GM21360 (cell line): Measurements from ENCODE around the gene STX11.

Source experiments
- ATAC-seq: cut with Tn5 transposase; IDR thresholded peaks from one replicate; pipeline ENCODE4 v1.9.1; 2021; ENCODE audit warnings: mild to moderate bottlenecking, moderate library complexity; ENCODE audit not compliant: unreplicated experiment

Gene STX11

DNA sequence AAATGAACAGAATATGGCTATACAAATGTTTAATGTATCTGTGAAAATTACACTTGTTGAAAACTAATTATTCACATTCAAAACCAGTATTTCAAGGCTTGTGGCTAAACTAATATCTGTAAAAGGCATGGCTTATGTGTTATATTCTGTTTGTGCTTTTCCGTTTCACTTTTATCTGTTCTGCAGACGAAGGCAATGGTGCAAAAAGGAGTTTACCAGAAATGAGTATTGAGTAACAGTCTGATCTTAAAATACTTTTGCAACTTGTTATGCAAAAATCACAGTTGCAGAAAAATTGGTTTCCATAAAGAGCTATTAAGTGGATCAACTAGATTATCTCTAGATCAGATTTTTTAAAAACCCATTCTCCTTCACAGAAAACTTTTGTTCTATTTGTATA, 9.4 kb upstream of the STX11 start:
- peak; percentile 72 for ATAC-seq

DNA sequence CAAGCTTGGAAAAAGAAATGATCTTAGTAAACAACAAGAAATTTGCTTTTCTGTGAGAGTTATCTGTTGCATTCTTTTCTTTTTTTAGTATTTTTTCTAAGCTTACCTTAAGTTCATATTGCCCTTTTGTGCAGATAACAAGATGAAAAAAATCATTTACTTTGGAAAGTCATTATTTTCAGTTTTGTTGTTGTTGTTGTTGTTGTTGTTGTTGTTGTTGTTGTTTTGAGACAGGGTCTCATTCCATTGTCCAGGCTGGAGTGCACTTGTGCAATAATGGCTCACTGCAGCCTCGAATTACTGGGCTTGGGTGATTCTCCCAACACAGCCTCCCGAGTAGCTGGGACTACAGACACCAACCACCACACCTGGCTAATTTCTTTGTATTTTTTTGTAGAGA, 8.8 kb upstream of the STX11 start:
- no peak for ATAC-seq

DNA sequence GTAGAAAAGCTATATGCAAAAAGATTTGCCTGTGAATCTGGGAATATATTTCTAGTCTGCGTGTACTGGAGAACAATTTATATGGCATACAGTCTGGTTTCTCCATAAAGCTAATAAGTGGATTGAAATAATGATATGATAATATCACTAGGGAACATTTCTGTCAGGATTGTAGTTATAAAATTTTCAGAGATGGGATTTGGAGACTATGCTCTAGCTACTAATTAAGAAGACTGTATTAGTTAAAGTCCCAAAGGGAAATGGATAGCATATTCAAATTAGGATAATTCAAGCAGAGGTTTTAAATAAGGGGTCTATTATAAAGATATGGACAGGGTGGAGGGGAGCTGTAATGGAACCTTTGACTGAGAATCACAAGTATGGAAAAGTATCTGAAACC, 7.2 kb upstream of the STX11 start:
- no peak for ATAC-seq

DNA sequence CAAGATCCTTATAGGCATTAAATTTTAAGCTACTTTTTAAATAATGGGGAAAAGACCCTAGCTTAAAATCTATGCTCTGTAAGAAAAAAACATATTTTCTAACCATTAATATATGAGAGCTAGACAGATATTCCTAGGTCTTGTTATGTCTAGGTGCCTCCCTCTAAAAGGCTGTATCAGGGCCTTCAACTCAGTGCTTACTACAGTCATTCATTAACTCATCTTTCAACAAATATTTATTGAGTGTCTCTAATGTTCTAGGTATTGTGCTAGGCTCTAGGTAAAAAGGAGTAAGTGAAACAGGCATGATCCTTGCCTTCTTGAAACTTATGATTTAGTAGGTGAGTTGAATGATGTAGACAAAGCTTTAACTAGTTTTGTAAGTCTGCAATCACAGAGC, 6.4 kb upstream of the STX11 start:
- no peak for ATAC-seq

DNA sequence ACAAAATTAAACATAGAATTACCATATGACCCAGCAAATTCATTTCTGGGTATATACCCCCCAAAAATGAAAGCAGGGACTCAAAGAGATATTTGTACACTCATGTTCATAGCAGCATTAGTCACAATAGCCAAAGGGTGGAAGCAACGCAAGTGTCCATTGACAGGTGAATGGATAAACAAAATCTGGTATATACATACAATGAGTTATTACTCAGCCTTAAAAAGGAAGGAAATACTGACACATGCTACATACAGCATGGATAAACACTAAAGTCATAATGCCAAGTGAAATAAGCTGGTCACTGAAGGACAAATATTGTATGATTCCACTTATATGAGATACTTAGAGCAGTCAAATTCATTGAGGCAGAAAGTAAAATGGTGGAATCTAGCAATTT, 5.3 kb upstream of the STX11 start:
- ATAC-seq = no peak

DNA sequence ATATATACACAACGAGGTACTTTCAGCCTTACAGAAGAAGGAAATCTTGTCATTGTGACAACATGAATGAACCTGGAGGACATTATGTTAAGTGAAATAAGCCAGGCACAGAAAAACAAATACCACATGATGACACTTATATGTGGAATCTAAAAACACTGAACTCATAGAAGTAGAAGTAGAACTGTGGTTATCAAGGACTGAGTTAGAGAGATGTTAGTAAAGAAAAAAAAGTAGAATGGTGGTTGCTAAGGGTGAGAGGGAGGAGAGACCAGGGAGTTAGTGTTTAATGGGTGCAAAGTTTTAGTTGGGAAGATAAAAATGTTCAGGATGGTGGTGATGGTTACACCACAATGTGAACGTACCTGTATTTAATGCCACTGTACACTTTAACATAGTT, 4.8 kb upstream of the STX11 start:
- no peak for ATAC-seq

DNA sequence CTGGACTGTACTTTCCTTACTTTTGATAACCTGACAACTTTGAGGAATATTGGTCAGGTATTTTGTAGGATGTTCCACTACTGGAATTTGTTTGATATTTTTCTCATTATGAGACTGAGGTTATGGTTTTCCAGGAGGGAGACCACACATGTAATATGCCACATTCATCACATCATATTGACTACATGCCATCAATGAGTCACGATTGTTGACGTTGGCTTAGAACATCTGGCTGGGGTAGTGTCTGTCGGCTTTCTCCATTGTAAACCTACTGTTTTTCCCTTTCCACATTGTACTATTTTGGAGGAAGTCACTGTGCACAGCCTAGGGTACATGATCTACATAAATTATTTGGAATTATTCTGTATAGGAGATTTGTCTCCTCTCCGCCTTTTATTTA, 1.4 kb upstream of the STX11 start:
- ATAC-seq = no peak

DNA sequence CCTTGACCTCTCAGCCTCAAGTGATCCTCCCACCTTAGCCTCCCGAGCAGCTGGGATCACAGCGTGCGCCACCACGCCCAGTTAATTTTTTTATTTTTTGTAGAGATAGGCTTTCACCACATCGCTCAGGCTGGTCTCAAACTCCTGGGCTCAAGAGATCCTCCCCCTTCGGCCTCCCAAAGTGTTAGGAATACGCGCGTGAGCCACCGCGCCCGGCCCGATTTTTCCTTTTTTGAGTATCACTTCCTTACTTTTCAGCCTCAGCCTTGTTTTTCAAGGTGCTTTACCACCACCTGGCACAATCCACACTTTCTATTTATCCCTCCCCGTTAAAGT, 791 bp upstream of the STX11 start:
- no peak for ATAC-seq

DNA sequence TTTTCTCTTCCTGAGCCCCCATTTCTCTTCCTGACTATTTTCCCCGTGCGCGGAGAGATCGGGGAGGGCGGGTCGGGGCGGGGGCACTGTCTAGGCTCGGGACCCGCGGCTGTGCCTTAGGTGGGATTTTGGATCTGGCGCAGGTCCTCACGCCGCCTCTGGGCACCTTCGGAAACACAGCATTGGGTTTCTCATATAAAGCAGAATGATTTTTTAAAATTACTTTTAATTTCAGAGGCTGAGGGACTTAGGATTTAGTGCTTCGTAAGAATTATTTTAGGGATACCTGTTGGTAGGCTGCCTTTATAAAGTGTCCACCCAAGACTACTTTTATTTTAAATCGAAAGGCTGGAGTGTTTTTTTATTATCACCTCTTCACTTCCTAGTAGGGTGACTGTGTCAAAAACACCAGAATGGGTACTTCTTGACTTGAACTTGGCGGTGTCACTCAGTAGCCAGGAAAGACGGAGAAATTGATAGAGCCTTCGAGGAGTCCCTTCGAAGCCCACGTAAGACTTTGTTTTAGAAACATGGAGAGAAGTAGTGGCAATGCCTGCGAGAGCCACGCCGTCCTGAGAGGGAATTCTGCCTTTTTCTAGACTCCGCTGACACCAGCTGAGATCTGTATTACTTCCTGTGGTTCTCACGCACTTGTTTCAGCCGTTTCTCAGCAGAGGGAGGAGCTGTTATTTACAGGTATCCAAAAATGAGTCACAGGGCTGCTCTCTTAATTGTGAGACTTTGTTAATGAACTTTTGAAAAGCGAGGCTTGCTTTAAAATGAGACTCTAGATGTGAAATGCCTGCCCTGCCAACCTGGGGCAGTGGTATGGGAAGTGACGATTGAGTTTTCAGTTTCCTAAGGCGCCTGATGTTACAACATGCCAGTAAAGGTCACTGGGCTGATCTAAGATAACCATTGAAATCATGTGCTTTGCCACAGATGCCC, 667 bp downstream of the STX11 start:
- ATAC-seq = peak; percentile 47

DNA sequence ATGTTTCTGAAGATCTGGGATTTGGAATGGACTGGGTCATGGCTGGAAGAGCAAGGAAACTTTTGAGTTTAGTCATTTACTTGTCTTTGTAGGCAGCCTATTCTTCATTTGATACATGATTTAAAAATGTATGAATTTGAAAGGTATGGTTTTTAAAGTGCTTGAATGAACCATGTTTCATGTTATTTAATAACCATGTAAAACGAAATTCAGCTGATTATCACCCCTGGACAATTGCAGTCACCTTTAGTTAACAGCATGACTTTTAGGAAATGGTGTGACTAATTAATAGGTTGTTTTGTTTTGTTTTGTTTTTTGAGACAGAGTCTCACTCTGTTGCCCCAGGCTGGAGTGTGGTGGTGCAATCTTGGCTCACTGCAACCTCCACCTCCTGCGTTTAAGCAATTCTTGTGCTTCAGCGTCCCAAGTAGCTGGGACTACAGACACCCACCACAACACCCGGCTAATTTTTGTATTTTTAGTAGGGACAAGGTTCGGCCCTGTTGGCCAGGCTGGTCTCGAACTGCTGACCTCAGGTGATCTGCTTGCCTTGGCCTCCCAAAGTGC, 2.1 kb downstream of the STX11 start:
- ATAC-seq = no peak

DNA sequence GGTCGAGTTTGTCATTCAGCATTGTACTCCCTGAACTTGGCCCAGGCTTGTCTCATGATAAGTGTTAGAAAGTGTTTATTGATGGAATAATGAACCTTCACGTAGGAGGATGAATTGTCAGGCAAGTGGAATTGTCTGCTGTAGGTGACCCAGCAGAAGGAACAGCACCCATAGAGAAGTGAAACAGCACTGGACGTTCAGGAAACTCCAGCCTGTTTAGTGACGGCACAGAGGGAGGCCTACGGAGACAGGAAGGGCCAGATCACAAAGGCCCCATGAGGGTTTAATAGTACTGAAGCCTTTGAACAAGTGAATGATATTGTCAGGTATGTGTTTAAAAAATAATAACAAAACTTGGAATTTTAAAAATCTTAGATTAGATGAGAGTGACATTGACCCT, 2.9 kb downstream of the STX11 start:
- ATAC-seq = no peak

DNA sequence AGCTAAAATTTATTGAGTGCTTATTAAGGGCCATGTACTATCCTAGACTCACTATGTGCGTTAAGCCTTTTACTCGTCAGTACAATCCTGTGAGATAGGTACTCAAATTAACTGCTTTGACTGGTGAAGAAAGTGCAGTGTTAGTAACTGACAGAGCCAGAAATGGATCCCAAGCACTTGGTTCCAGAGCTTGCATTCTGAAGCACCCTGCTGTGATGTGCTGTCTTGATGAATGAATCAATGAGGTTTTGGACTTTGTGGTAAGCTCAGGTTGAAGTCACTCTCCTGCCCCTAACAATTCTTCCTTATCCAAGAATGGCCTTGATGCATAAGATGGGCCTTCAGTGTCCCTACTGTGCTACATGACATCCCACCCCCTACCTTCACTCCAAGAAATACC, 3.7 kb downstream of the STX11 start:
- ATAC-seq = no peak

DNA sequence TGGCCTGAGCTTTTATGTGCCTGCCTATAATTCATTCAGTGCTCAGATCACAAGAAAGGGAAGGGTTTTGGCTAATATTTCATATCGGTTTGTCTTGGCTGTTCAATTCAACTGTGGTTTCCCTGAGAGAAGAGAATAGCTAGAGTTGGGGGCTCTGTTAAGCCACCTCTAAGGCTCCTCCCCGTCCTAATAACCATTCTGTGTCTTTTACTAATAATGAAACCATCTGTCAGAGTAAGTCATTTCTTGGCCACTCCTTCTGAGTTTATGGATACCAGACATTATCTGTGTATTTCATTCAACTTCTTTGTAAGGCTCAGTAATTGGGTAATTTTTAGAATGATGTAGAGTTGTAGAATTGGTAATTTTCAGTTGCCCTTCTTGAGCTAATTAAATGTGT, 5.2 kb downstream of the STX11 start:
- ATAC-seq = peak; percentile 57

DNA sequence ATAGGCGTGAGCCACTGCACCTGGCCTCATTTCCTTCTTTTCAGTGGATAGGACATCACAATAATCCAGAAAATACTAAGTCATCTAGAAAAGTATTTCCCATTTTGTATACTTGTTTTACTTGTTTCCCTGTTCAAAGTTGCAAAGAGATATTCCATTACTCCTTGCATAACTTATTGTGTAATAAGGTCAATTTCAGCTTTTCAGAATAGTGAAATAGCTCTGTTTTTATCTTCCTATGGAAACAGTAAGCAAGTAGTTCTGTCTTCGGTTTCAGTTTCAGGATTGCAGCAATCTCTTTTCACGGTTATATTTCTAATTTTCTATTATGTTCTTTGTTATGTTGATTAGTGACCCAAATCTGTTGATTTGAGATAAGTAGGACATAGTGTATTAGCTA, 6.0 kb downstream of the STX11 start:
- ATAC-seq = no peak

DNA sequence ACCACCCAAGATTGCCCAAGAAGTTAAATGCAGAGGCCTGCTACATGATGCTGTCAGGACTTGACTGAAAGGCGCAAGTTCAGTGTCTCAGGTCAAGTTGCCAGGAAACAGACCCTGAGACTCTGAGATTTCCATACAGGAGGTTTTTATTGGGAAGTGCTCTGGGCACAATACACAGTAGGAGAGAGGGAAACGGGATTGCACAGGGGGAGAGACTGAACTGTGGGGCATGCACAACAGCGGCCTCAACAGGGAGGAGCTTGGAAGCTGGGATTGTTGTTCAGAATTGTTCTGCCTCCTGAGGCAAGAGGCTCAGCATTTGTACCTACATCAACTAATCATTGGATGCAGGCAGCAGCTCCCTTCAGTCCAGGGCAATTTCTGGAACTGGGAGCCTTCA, 6.7 kb downstream of the STX11 start:
- no peak for ATAC-seq

DNA sequence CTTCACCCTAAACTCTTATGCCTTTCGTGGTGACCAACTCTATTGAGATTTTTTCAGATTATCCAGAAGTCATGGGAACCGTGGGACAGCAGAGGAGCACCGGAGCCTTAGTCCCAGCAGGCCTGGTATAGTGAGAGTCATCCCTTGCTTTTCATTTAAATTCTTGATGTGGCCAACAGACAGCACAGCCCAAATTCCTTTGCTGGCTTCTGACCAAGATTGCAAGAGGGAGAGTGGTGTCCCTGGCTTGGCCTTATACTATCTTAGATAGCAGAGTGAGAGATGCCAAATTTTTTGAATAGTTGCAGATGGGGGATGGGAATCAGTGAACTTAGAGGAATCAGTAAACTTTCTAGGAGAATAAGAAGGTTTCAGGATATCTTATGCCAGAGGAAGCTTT, 7.8 kb downstream of the STX11 start:
- ATAC-seq = no peak

DNA sequence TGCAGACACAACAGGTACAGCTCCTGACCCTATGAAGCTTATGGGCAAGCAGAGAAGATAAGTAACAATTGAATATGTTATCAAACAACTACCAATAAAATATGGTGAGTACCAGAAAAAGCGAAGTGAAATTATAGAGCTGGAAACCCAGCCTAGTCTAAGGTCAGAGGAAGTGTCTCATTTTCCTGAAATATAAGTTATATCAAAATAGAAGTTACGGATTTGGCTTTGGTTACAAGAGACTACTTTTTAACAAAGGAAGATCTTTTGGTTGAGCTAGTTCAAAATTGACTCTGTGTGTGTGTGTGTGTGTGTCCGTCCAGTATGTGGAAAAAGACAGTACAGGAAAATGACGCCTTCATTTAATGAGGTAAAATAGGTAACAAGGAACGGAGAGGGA, 8.9 kb downstream of the STX11 start:
- ATAC-seq = no peak

DNA sequence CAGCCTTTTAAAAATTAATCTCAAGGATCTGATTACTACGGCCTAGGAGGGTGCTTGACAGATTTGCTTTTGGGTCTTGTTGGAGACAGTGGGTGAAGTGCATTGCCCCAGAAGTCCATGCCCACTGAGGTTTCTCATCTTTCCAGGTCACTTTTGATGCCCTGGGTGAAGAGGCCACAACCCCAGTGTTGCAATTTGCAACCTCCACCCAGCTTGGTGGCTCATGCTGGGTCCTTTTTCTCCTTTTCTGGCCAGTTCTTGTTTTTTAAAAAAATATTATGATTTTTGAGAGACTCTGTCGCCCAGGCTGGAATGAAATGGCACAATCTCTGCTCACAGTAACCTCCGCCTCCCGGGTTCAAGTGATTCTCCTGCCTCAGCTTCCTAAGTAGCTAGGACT, 9.4 kb downstream of the STX11 start:
- no peak for ATAC-seq

DNA sequence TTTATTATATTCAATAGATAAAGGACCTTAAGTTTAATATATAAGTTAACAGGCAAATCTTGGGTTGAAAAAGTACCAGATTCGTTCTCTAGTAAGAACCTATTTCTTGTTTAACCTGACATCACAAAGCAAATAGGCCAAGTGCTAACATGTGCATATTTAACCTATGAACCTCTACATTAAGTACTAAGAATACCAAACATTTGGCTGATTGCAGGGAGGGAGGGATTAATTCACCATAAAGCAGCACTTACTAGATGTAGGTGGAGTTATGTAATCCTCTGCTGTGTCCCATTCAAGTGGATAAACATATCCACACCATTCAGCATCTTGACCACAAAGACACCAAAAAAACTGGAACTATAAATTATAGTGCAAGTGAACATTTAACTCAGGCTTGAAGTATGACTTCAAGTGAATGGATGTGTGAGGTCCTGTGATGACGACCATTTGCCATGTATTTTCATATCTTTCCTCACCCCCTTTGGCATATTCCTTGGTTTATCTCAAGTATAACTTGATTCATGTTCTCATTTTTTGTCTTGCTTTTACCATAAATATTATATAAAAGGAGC, 10.2 kb downstream of the STX11 start:
- ATAC-seq = no peak

DNA sequence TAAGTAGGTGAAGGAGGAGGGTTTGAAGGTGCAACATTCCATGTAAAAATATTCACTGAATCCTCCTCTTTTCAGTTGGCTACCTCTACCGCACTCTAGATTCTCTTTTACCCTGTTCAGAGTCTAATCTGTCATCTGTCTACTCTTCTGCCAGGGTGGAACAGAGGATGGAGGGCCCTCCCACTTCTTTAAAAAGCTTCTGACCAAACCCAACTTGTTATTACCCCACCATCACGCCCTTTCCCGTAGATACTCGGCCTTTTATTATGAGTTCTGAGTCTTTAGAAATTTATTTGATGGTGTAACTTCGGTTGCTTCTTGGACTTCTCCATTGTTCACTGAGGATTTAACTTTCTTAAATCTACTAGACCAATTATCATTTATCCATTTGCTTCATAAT, 11.7 kb downstream of the STX11 start:
- no peak for ATAC-seq

DNA sequence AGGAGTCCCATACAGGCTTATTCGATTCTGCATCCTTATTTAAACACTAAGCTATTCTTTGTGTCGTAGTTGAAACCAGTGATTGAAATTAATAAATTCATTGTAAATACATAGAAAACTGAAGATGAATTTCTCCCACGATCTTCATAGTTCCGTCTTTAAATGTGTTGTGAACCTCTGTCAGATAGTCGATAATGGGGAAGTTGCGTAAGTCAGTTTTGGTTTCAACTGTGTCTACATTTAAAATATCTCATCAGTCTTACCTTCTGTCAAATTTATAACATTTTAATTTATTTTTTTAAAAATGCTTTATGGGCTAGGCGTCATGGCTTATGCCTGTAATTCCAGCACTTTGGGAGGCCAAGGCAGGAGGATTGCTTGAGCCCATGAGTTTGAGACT, 12.7 kb downstream of the STX11 start:
- peak; percentile 72 for ATAC-seq

DNA sequence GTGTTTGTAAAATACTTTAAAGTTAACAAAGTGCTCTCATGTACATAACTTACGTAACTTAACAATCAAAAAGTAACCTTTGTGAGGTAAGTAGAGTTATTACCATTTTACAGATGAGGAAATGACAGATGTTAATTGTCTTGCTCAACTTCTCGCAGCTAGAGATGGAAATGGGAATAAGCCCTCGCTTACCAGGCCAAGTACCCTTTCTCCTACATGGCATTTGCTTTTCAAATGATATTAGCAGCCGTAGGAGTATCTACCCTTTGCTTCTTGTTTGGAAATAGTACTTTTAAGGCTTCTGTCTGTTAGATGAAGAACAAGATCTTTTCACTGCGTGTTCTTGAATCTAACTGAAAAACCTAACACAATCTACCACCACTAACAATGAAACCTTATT, 15.5 kb downstream of the STX11 start:
- ATAC-seq = no peak
